Ovary (tissue), 9 donors: Measurements from ENCODE around the gene FGF3. TPM values are rescaled to one million over a fixed set of nuclear protein-coding genes. Genes with fewer than 3 reads are reported as not detected.

Experiments used
- DNase-seq, 5 donors: peaks; one replicate each; pipeline ENCODE4 v3.0.0-alpha.2; 2019 to 2020
- H3K27ac ChIP-seq, 2 donors: fragments of 200-600 bp; one replicate each; pipeline versions ENCODE4 v1.5.1 to v1.8.0; 2019 to 2022
- H3K27me3 ChIP-seq: fragments of 200-600 bp; one replicate; pipeline ENCODE4 v1.8.0; 2022
- H3K36me3 ChIP-seq: fragments of 200-600 bp; sonication (generic); one replicate; pipeline ENCODE4 v1.5.1; 2019
- H3K4me1 ChIP-seq: one replicate; pipeline ENCODE4 v1.8.1; 2013; ENCODE audit warnings: mild to moderate bottlenecking, moderate library complexity; ENCODE audit not compliant: insufficient read depth
- H3K4me3 ChIP-seq: fragments of 200-600 bp; sonication (generic); one replicate; pipeline ENCODE4 v1.5.1; 2017
- H3K9me3 ChIP-seq, 2 donors: fragments of 200-600 bp in 1 of 2; sonication (generic) in 1 of 2; one replicate each; pipeline versions ENCODE4 v1.5.1 to v1.8.1; 2013 to 2019; ENCODE audit warnings: mild to moderate bottlenecking in 1 of 2, moderate library complexity in 1 of 2
- EP300 ChIP-seq: sonication (generic); formaldehyde crosslinking; IDR thresholded peaks from one replicate; pipeline ENCODE4 v1.6.1; 2017; ENCODE audit warnings: antibody characterized with exemption
- POLR2A ChIP-seq: fragments of 450-650 bp; IDR thresholded peaks from one replicate; pipeline ENCODE4 v1.6.1; 2017; ENCODE audit warnings: antibody characterized with exemption, mild to moderate bottlenecking, moderate library complexity
- WGBS, 3 donors: extraction: QIAGEN DNeasy Blood & Tissue Kit in 1 of 3; methylation state at CpG; one replicate each; pipeline versions ENCODE4 v1.1.5 to v1.1.7; 2013 to 2017; 5-methylcytosine and 5-hydroxymethylcytosine counted together
- intact Hi-C, 4 donors: fragments of 100-400 bp; cut with DNase I; formaldehyde crosslinking; loops; one replicate each; pipeline versions ENCODE4 v1.11.0 to v1.15.1; 2022 to 2023
- polyA plus RNA-seq, 2 donors: library from polyadenylated mRNA; stranded (reverse); fragments of 200-250 nt in 1 of 2; fragments of 350-450 nt in 1 of 2; fragmentation: Illumina TruSeq in 1 of 2; extraction: RNeasy Lipid Tissue Mini Kit (QIAGEN cat#74804) in 1 of 2; gene quantifications; one replicate each; pipeline ENCODE4 v1.2.3, GENCODE V29; 2013 to 2014
- total RNA-seq, 7 donors: library from RNA; depleted of rRNA in 2 of 7; stranded (reverse); fragments of >200 nt in 2 of 7; fragmentation: NEBNext Ultra II Directional in 3 of 7; extraction: Animal tissue kit (Norgen Biotek cat#: 25700) in 3 of 7; gene quantifications; one replicate each; pipeline versions ENCODE4 v1.1.0 to v1.2.4, GENCODE V29; 2016 to 2023
- TF ChIP-seq, protein P1 (sequence below), 3 donors: fragments of 450-650 bp in 2 of 3; fragments of 200-600 bp in 1 of 3; IDR thresholded peaks; one replicate each; pipeline versions ENCODE4 v1.5.1 to v1.8.0; 2016 to 2022; ENCODE audit warnings: antibody characterized with exemption in 3 of 3, mild to moderate bottlenecking in 1 of 3
- donor health status: DM: no; HTN: no; CAD: no; lungs with moderate emphysema.
- donor health status: DM: no; HTN: no; CAD: no.
- donor health status: Bipolar disorder and iron deficiency.
- donor health status: DM: yes; HTN: yes; CAD: no.
- donor health status: DM: no; HTN: no; CAD: no.
- donor health status: DM: yes; HTN: yes; CAD: no.

Gene FGF3
- total and polyA plus RNA-seq, 9 donors, result not detected

DNA sequence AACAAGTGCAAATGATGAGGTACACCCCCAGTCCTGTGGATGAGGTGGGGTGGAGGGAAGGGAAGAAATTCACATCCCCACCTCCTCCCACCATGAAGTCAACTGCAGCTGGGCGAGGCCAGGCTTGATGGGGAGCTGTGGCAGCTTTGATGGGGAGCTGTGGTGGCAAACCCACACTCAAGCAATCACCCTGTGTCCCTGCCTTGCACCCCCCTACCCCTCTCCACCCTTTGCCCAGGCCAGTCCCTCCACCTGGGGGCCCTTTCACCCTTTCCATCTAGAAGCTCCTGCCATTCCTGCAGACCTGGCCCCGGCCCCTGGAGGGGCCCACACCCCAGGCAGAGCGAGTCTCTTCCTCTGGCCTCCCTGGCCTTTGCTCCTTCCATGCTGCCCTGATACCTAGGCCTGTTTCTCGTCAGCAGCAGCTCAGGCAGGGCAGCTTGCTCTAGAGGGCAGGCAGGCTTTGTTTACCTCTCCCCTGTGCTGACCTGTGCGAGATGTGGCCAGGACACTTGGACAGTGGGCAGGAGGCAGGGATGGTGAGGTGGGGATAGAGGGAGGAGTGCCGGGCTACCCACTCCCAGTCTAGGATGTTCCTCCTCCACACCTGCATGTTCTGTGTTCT, 4.5 kb upstream of the FGF3 start:
- intact Hi-C loops, result no loop called here
- Histone ChIP-seq H3K27ac (no peak overlapping the region), H3K4me1 (no peaks in the 10 kb centered on the region), H3K27me3 (no peaks in the 10 kb centered on the region), H3K36me3 (no peaks in the 10 kb centered on the region), H3K9me3 (no peaks in the 10 kb centered on the region), H3K4me3 (no peak overlapping the region)
- DNase-seq, result no peak
- 40 to 48% (median 44%) methylated on average over 6 of the region's 6 CpGs for WGBS, 3 donors
- TF ChIP-seq EP300, result no peak
- no peak for TF ChIP-seq POLR2A
- TF ChIP-seq, protein P1, sequence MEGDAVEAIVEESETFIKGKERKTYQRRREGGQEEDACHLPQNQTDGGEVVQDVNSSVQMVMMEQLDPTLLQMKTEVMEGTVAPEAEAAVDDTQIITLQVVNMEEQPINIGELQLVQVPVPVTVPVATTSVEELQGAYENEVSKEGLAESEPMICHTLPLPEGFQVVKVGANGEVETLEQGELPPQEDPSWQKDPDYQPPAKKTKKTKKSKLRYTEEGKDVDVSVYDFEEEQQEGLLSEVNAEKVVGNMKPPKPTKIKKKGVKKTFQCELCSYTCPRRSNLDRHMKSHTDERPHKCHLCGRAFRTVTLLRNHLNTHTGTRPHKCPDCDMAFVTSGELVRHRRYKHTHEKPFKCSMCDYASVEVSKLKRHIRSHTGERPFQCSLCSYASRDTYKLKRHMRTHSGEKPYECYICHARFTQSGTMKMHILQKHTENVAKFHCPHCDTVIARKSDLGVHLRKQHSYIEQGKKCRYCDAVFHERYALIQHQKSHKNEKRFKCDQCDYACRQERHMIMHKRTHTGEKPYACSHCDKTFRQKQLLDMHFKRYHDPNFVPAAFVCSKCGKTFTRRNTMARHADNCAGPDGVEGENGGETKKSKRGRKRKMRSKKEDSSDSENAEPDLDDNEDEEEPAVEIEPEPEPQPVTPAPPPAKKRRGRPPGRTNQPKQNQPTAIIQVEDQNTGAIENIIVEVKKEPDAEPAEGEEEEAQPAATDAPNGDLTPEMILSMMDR (IDR thresholded peaks at IDR 0.05), result no peak

DNA sequence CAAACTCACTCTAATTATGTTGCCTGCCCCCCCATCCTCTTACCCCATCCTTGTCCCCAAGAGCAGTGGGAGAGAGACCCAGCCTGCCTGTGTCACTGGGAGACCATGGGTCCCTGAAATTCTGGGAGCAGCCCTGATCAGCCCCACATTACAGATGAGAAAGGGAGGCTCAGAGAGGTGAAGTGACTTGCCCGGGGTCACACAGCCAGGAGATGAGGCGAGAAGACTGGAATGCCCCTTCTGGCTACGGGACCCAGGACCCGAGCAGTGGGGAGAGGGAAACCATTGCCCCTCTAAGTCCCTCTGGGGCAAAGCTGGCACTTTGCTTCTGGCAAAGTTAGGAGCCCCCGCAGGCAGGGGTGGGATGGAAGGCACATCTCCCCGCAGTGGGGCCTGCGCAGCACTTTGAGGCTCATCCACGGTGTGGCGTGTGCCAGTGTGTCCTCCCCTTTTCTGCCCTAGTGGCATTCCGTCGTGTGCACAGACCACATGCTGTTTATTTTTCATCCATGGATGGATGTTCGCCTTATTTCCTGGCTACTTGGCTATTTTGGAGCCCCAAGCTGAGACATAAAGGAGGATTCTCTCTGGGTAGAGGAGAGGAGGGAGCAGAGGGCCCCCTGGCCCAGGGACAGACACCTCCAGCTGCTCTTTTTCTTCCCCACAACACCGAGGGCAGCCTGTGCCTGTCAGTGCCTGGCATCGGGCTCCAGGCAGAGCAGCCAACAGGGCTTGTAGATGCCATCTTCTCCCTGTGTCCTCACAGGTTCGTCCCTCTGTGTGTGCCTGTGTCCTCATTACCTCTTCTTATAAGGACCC, 3.7 kb upstream of the FGF3 start:
- intact Hi-C loops, result no loop called here
- DNase-seq, result no peak
- 58 to 64% (median 61%) methylated on average over 14 to 15 of the region's 15 CpGs for WGBS, 3 donors
- no peaks in the 10 kb centered on the region for H3K9me3 ChIP-seq
- TF ChIP-seq POLR2A (no peak), EP300 (no peak)
- TF ChIP-seq, protein P1 (IDR thresholded peaks at IDR 0.05), result no peak
- H3K27me3 ChIP-seq, result no peaks in the 10 kb centered on the region
- no peak overlapping the region for H3K4me3 ChIP-seq
- H3K27ac ChIP-seq, result no peak overlapping the region
- no peaks in the 10 kb centered on the region for H3K4me1 ChIP-seq
- no peaks in the 10 kb centered on the region for H3K36me3 ChIP-seq

DNA sequence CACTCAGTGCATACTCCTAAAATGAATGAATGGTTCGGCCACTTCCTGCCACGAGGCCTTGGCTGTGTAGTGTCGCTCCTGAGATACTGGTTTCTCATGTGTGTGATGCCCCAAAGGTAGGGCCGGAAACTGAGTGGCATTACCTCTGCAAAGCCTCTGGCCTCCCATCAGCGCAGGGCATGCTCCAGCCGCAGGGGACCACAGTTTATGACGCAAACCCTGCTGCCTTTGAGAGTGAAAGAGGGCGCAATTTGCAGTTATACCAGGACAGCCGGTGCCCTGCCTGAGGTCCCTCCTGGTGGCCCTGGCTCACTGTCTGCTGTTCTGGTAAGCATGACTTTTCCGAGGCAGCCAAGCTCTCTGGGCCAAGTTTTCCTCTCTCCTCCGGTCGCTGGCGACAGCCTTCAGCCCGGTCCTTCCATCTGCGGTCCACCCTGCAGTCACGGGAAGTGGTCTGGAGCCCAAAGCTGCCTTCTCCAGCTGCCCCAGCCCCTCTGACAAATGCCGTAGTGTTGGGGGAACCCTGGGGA, 2.4 kb upstream of the FGF3 start:
- no peaks in the 10 kb centered on the region for H3K36me3 ChIP-seq
- no peaks in the 10 kb centered on the region for H3K4me1 ChIP-seq
- no peak overlapping the region for H3K27ac ChIP-seq
- H3K4me3 ChIP-seq, result no peak overlapping the region
- DNase-seq, result no peak
- H3K9me3 ChIP-seq, result no peaks in the 10 kb centered on the region
- intact Hi-C loops, result no loop called here
- WGBS, 3 donors, result 60 to 72% (median 63%) methylated on average over 17 of the region's 17 CpGs
- TF ChIP-seq EP300, result no peak
- TF ChIP-seq, protein P1 (IDR thresholded peaks at IDR 0.05), result no peak
- no peak for TF ChIP-seq POLR2A
- H3K27me3 ChIP-seq, result no peaks in the 10 kb centered on the region

DNA sequence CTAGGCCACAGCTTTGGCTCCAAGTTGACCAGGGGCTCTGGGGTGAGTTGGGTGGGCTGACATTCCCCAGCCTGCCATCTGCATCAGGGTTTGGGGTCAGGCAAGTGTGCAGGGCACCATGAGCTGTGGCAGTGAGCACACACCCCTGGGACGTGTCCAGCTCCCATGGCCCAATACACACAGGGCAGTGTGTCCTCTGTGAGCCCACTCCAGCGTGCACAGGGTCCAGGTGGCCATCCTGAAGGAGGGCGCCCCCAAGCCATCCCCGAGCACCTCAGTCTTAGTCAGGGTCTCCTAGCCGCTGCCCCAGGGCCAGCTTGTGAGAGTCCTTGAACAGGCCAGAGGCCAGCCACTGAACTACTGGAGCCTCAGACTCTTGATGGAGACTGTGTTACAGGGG, 1.2 kb upstream of the FGF3 start:
- DNase-seq, result no peak
- 57 to 75% (median 65%) methylated on average over 4 to 5 of the region's 5 CpGs for WGBS, 3 donors
- TF ChIP-seq POLR2A, result no peak
- TF ChIP-seq, protein P1 (IDR thresholded peaks at IDR 0.05), result no peak
- no peak for TF ChIP-seq EP300

More for the DNA sequence above, 1.2 kb upstream of the FGF3 start:
- no peak overlapping the region for H3K4me3 ChIP-seq
- H3K27ac ChIP-seq, result no peak overlapping the region
- H3K4me1 ChIP-seq, result no peaks in the 10 kb centered on the region
- no peaks in the 10 kb centered on the region for H3K36me3 ChIP-seq
- intact Hi-C loops, result no loop called here
- no peaks in the 10 kb centered on the region for H3K9me3 ChIP-seq
- H3K27me3 ChIP-seq, result no peaks in the 10 kb centered on the region
